Endothelial cell (in vitro differentiated cells): Measurements from ENCODE around the gene TFPI2. TPM values are rescaled to one million over a fixed set of nuclear protein-coding genes. Genes with fewer than 3 reads are reported as not detected.
A peak's percentile ranks its signal among the peaks of the same experiment; 100 is the strongest.

Experiments
- DNase-seq: peaks from one replicate; pipeline ENCODE4 v3.0.0; 2021; ENCODE audit warnings: low spot score
- H3K27ac Mint-ChIP-seq: one replicate; pipeline ENCODE4 v1.8.0; 2021; ENCODE audit warnings: mixed read lengths, inconsistent platforms; ENCODE audit not compliant: unreplicated experiment
- H3K27me3 Mint-ChIP-seq: one replicate; pipeline ENCODE4 v1.8.0; 2021; ENCODE audit warnings: mild to moderate bottlenecking, moderate library complexity, mixed read lengths, inconsistent platforms; ENCODE audit not compliant: unreplicated experiment
- H3K36me3 Mint-ChIP-seq: one replicate; pipeline ENCODE4 v1.8.0; 2021; ENCODE audit warnings: mild to moderate bottlenecking, low read depth, mixed read lengths, inconsistent platforms; ENCODE audit not compliant: unreplicated experiment
- H3K4me1 Mint-ChIP-seq: one replicate; pipeline ENCODE4 v1.8.0; 2021; ENCODE audit warnings: mild to moderate bottlenecking, mixed read lengths, inconsistent platforms; ENCODE audit not compliant: unreplicated experiment
- H3K4me3 Mint-ChIP-seq: one replicate; pipeline ENCODE4 v1.8.0; 2021; ENCODE audit warnings: mild to moderate bottlenecking, mixed read lengths, inconsistent platforms; ENCODE audit not compliant: unreplicated experiment
- H3K9me3 Mint-ChIP-seq: one replicate; pipeline ENCODE4 v1.8.0; 2021; ENCODE audit warnings: mixed read lengths, inconsistent platforms; ENCODE audit not compliant: unreplicated experiment
- total RNA-seq: library from RNA; stranded (reverse); fragmentation: NEBNext Ultra II Directional; extraction: Animal tissue kit (Norgen Biotek cat#: 25700); gene quantifications from one replicate; pipeline ENCODE4 v1.2.1, GENCODE V29; 2021; ENCODE audit not compliant: unreplicated experiment
- TF ChIP-seq, protein P1 (sequence below): fragments of 200-600 bp; sonication (generic); IDR thresholded peaks from one replicate; pipeline ENCODE4 v1.5.0; 2021; ENCODE audit warnings: antibody characterized with exemption; ENCODE audit not compliant: unreplicated experiment

Gene TFPI2
- total RNA-seq, 1 donor from 2014 or later: 1.9 TPM

GRCh38 chr7:93894426-93894825, 3.9 kb upstream of the TFPI2 start:
- Mint-ChIP-seq H3K36me3 (peaks cover 5% of the 10 kb centered on the region), H3K4me3 (no peak overlapping the region), H3K4me1 (peaks cover 17% of the 10 kb centered on the region), H3K27me3 (peaks cover 3% of the 10 kb centered on the region), H3K27ac (no peak overlapping the region), H3K9me3 (no peaks in the 10 kb centered on the region)
- DNase-seq: no peak
- TF ChIP-seq, protein P1, sequence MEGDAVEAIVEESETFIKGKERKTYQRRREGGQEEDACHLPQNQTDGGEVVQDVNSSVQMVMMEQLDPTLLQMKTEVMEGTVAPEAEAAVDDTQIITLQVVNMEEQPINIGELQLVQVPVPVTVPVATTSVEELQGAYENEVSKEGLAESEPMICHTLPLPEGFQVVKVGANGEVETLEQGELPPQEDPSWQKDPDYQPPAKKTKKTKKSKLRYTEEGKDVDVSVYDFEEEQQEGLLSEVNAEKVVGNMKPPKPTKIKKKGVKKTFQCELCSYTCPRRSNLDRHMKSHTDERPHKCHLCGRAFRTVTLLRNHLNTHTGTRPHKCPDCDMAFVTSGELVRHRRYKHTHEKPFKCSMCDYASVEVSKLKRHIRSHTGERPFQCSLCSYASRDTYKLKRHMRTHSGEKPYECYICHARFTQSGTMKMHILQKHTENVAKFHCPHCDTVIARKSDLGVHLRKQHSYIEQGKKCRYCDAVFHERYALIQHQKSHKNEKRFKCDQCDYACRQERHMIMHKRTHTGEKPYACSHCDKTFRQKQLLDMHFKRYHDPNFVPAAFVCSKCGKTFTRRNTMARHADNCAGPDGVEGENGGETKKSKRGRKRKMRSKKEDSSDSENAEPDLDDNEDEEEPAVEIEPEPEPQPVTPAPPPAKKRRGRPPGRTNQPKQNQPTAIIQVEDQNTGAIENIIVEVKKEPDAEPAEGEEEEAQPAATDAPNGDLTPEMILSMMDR: no peak

- no peak overlapping the region for H3K27ac Mint-ChIP-seq
- H3K4me1 Mint-ChIP-seq: peaks cover 10% of the 10 kb centered on the region
- peaks cover 5% of the 10 kb centered on the region for H3K36me3 Mint-ChIP-seq
- H3K27me3 Mint-ChIP-seq: peaks cover 3% of the 10 kb centered on the region
- peak overlapping the region; percentile 94 for H3K4me3 Mint-ChIP-seq
- H3K9me3 Mint-ChIP-seq: no peaks in the 10 kb centered on the region
- TF ChIP-seq, protein P1: no peak
- peak; percentile 36 for DNase-seq
Measured at GRCh38 chr7:93890041-93890463, 501 bp downstream of the TFPI2 start.

GRCh38 chr7:93889261-93889660, 1.3 kb downstream of the TFPI2 start:
- no peak for DNase-seq
- no peaks in the 10 kb centered on the region for H3K9me3 Mint-ChIP-seq
- TF ChIP-seq, protein P1: no peak
- peaks cover 5% of the 10 kb centered on the region for H3K36me3 Mint-ChIP-seq
- no peaks in the 10 kb centered on the region for H3K27me3 Mint-ChIP-seq
- H3K27ac Mint-ChIP-seq: no peak overlapping the region
- H3K4me1 Mint-ChIP-seq: peaks cover 3% of the 10 kb centered on the region
- H3K4me3 Mint-ChIP-seq: peak overlapping the region; percentile 94

GRCh38 chr7:93884541-93884940, 6.0 kb downstream of the TFPI2 start:
- TF ChIP-seq, protein P1: no peak
- DNase-seq: no peak
- no peaks in the 10 kb centered on the region for H3K9me3 Mint-ChIP-seq
- no peaks in the 10 kb centered on the region for H3K27me3 Mint-ChIP-seq
- H3K4me1 Mint-ChIP-seq: no peaks in the 10 kb centered on the region
- no peaks in the 10 kb centered on the region for H3K36me3 Mint-ChIP-seq
- no peak overlapping the region for H3K4me3 Mint-ChIP-seq
- H3K27ac Mint-ChIP-seq: no peak overlapping the region

DNA sequence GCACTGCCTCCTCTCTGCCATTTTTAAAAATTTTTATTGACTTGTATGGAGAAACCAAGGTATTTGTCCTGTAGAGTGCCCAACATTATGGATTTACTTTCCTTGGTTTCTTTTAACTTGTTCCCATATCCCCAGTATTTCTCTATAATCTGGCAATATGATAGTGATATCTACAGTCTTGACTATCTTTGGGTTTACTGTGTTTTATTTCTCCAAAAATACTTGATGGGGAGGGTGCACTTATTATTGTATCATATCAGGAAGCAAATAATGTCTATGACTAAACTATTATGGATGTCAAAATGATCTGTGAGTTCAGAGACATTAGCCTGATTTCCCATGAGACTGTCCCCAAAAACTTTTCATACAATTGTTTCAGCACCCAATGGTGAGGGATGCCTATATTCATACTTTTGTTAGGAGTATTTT, 6.6 kb downstream of the TFPI2 start:
- H3K4me3 Mint-ChIP-seq: no peak overlapping the region
- H3K9me3 Mint-ChIP-seq: no peaks in the 10 kb centered on the region

More for the DNA sequence above, 6.6 kb downstream of the TFPI2 start:
- Mint-ChIP-seq H3K27me3 (peaks cover 2% of the 10 kb centered on the region), H3K36me3 (no peaks in the 10 kb centered on the region), H3K27ac (no peak overlapping the region), H3K4me1 (no peaks in the 10 kb centered on the region)
- DNase-seq: no peak
- TF ChIP-seq, protein P1: no peak
